GM19099 (cell line): ENCODE results near the gene RFC5.

Experiments used
- POLR2A ChIP-seq: IDR thresholded peaks from 3 replicates; pipeline ENCODE4 v1.6.1; 2011; ENCODE audit warnings: low read depth; ENCODE audit not compliant: insufficient read length; ENCODE audit errors: extremely low read depth

The RFC5 gene

DNA sequence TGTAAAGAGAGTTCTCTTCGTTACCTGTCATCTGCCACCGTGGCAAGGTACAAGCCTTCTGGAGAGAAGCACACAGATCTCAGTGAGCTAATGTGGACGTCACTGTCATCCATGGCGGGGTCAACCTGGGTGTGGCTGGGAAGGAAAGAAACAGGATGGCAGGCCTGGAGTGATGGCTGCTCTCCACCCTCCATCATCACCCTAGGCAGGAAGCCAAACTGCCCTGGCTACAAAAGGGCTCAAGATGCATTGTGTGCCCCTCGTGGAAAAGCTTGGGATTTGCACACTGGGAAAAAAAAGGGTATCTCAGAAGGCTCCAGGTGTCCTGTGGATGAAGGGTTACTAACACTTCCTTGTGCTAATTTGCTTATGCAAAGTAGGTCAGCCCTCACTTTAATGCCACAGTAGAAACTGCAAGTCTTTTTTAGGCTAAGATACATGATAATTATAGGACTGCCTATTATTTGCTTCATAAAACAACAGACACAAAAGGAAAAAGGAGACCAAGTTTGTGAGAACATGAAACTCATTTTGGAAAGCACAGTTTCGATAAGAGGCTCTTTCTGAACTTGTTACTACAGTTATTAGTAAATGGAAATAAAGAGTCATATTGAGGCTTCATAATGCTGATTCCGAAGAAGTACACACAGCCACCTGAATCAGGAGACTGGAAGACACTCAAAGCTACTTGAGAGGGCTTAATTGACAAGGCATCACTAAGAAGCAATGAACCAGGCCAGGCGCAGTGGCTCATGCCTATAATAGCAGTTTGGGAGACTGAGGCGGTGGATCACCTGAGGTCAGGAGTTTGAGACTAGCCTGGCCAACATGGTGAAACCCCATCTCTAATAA is 18.9 kb downstream of the RFC5 start:
- no peak for TF ChIP-seq POLR2A

DNA sequence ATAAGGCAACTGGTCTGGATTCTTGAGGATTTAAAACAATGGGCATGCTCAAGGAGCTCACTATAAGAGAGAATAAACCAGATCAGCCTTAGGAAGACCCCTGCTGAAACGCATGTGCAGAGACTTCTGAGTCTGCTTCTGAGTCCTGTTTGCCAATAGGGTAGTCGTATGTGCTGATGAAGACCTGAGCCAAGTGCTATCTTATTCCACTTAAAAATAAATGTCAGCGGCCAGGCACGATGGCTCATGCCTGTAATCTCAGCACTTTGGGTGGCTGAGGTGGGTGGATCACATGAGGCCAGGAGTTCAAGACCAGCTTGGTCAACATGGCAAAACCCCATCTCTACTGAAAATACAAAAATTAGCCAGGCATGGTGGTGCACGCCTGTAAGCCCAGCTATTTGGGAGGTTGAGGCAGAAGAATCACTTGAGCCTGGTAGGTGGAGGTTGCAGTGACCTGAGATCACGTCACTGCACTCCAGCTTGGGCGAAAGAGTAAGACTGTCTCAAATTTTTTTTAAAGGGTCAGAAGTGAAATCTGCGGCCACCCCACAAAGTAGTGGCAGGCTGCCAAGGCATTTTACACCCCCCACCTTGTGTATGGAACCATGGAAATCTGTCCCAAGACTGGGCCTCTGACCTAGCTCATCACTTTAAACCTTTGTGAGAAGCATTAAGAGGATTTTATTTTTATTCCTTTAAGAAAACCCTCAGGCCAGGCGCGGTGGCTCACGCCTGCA is 20.3 kb downstream of the RFC5 start:
- TF ChIP-seq POLR2A: no peak

DNA sequence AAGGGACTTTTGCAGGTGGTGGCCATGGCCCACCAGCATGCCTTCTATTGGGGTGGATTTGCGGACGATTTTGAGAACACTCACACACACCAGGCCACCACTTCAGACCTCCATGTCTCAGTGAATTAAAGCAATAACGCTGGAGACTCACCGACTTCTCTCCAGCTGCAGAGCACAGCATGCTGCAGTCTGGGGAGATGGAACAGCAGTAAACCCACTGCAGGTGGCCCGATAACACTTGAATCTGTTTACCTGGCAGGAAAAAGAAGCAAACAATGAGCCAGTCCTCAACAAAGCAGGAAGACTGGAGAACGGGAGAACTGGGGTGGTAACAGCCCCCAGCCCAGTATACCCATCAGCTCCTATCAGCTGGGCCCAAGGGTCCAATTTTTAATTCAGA is 21.6 kb downstream of the RFC5 start:
- TF ChIP-seq POLR2A: no peak

DNA sequence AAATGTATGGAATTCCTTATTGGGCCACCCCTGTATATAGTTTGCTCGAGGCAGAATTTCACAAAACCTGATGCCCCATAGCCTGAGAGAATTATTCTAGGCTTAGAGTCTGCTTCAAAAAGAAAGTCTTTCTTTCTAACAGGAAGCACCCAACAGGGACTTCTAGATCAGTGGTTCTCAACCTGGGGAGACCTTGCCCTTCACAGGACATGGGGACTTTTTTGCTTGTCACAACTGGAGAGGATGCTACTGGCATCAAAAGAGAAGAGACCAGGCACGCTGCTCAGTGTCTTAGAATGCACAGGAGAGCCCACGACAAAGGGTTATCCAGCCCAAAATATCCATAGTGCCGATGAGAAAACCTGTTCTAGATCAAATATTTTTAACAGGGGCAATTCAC is 25.6 kb downstream of the RFC5 start:
- no peak for TF ChIP-seq POLR2A

DNA sequence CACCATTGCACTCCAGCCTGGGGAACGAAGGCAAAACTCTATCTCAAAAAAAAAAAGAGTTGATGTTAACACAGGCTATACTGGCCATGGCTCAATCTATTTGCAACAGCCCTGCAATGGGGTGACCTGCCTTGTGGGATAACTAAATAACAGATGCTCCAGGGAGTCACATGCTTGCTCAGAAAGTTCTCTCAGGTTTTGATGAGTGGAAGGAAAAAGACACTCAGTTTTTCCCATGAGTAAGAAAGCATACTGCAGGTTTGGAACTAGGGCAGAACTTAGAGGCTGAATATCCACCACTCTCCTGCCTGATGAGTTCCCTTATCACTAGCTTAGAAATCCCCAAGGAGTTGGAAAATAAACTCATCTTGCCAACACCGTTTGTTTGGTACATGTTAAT is 27.6 kb downstream of the RFC5 start:
- TF ChIP-seq POLR2A: no peak

DNA sequence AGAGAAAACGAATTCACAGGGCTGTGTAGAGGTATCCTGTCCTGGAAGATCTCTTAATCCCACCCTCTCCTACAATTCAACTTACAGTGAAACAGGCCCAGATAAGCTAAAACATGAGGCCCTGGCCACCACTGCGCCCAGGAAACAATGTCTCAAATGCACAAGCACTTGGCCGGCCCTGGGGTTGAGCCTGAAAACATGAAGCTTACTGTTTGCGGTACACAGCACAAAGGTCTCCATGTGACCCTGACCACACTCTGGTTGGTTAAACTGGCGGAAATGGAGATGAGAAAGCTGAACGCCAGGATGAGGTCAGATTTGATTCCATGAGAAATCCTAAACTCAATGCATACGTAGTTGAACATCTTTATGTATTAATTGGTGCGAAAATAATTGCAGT is 28.1 kb downstream of the RFC5 start:
- no peak for TF ChIP-seq POLR2A

DNA sequence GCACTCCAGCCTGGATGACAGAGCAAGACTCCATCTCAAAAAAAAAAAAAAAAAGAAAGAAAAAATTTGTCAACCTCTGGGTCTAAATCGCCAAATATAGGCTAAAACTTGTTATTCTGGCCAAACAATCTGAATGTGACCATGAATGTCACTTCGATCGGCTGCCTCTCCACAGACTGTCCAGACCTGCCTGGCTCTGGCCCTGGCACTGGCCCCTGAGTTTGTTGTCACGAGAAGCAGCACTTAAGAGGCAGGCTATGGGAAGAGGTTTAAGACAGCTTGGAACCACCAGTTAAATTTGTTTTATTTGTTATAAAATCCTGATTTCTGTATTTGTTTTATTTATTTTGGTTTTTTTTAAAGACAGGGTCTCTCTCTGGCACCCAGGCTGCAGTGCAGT is 29.9 kb downstream of the RFC5 start:
- no peak for TF ChIP-seq POLR2A

DNA sequence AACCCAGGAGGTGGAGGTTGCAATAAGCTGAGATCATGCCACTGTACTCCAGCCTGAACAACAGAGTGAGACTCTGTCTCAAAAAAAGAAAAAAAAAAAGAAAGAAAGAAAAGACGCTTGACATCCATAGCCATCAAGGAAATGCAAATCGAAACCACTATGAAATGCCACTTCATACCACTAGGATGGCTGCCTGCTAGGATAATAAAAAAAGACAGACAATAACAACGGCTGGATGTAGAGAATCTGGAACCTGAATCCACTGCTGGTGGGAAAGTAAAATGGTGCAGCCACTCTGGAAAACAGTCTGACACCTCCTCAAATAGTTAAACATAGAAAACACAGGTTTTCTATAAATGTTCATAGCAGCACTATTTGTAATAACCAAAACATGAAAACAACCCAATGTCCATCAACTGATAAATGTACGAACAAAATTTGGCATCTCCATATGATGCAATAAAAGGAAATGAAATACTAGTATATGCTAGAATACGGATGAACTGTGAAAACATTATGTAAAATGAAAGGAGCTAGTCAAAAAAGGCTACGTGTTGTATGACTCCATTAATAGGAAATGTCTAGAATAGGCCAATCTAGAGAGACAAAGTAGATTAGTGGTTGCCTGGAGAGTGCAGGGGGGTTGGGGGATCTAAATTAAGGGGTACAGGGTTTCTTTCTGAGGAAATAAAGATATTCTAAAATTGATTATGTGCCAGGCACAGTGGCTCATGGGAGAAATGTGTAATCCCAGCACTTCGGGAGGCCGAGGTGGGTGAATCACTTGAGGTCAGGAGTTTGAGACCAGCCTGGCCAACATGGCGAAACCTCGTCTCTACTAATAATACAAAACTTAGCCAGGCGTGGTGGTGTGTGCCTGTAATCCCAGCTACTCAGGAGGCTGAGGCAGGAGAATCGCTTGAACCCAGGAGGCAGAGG is 34.7 kb downstream of the RFC5 start:
- TF ChIP-seq POLR2A: no peak

DNA sequence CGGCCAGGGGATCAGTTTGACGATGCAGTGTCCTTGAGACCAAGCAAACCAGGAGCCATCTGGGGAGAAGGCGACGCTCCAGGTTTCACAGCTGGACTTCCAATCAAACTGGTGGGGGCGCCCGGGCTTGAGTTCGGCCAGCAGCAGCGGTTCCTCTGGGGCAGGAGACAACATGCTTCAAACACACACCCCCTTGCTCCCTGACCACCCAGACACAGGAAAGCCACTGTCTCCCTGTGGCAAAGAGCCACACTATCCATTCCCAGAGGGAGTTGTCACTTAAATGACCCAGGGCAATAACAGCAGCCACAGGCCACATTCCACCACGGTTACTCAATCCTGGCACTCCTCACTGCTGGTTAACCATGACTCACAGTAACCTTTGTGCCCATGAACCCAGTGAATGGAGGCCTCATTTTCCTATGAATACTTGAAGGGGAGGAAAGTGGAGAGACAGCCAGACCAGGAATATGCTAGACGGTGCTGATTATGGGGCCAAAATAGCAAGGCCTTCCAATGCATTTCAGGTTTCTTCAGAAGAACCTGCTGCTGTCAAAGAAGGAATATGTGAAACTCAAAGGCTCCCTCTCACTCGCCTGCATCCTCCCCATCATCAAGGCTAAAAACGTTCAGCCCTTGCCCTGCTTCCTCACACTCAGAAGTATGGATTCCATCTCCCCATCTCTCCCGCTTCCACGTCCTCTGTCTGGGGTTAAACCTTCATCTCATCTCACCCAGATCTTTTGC is 36.0 kb downstream of the RFC5 start:
- TF ChIP-seq POLR2A: no peak

DNA sequence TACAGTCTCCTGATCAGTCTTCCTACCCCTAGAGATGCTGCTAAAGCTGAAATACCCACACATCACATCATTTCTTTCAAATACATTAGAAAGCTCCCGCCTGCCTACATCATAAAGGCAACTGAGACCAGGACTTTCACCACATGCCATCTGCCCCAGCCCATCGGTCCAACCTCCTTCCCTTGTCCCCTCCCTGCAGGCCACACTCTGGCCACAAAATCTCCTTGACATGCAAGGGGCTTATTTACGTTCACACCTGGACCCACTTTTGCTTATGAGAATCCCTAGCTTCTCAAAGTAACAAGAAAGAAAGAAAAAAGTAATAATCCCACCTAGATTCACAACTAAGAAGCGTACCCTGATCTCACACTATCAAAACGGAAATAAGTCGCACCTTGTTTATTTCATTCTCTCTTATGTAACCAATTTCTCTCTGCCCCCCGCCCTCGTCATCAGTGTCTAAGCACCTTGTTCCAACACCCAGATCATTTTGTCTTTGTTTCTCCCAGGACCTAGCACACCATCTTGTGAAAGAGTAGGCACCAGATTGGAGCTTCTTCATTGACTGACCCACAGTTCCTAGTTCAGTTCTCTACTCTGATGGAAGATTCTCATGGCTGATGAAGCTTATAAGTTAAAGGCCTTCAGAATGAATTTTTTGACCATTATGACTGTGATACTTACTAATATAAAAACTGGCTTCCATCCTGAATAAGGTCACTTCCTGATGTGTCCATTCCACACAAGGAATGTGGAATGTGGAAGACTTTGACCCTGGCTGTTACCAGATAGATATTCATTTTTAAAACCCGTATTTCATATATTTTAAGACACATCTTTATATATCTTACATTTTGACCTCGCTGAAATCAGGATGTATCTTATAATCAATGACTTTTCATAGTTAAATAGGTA is 36.8 kb downstream of the RFC5 start:
- TF ChIP-seq POLR2A: no peak

DNA sequence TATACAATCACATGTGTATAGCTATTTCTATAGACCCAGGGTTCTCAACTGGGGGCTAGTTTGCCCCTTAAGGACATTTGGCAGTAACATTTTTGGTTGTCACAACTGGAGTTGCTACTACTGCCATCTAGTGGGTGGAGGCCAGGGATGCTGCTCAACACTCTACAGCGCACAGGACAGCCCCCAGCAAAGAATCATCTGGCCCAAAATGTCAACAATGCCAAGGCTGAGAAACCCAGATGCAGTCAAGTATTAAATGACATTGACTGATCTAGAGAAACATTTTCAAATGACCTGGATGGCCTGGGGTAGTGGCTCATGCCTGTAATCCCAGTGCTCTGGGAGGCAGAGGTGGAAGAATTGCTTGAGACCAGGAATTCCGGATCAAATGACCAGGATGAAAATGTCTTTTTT is 38.6 kb downstream of the RFC5 start:
- no peak for TF ChIP-seq POLR2A

DNA sequence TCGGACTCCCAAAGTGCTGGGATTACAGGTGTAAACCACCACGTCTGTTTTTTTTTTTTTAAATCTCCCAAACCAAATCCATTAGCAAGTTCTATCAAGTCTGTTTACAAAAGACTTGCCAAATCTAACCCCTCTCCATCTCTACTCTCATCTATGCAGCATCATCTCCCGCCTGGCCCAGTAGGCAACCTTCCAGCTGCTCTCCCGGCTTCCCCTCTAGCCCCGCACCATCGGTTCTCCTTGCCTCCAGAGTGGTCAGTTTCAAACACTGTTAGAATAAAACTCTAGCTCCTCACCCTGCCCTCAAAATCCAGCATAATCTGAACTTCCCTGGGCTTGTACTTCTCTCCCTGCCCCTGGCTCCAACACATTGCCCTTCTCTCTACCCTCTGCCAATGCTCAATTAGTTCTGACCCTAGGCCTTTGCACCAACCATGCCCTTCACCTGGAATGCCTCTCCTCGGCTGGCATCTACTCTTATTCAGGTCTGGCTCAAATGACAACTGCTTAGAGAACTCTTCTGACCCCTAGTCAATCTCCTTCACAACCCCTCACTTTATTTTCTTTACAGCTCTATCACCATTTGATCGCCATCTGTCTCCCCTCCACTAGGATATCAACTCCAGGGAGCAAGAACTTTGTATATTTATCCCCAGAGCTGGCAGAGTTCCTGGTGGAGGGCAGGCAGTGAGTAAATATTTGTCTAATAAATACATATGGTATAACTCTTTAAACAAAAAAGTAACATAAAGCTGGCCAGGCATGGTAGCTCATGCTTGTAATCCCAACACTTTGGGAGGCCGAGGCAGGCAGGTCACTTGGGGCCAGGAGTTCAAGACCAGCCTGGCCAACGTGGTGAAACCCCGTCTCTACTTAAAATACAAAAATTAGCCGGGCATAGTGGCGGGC is 39.6 kb downstream of the RFC5 start:
- TF ChIP-seq POLR2A: no peak

DNA sequence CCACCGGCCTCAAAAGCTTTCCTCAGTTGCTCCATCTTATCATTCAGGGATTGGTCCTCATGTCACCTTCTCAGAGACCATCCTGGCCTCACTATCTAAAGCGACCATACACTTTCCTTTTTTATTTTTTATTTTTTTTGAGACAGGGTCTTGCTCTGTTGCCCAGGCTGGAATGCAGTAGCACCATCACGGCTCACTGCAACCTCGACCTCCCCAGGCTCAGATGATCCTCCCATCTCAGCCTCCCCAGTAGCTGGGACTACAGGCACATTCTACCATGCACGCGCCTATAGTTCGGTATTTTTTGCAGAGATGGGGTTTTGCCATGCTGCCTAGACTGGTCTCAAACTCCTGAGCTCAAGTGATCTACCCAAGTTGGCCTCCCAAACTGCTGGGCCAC is 41.7 kb downstream of the RFC5 start:
- no peak for TF ChIP-seq POLR2A

DNA sequence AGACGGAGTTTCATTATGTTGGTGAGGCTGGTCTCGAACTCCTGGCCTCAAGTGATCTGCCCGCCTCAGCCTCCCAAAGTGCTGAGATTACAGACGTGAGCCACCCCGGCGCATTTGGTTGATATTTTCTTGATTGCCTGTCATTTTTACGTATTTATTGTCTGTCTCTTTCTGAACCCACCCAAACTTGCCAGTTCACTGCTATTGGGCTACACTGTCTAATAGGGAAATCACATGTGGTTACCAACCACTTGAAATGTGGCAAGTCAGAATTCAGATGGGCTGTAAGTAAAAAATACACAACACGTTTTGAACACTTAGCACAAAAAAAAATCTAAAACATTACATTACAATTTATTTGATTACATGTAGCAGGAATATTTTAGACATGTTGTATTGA is 42.4 kb downstream of the RFC5 start:
- no peak for TF ChIP-seq POLR2A
